Stimulated activated CD4-positive, alpha-beta T cell treated with anti-CD3 and anti-CD28 coated beads, TNF-alpha, amount 100 ng/mL, for 48 hours (primary cell): Measurements from ENCODE around the gene UQCRH.
"Not testable (repeated sequence)": the region's sequence is repeated elsewhere in the genome, so short reads cannot be mapped to it uniquely, and the experiment has no call there.

Source experiments
- DNase-seq, 3 donors: peaks; one replicate each; pipeline ENCODE4 v3.0.0-alpha.2; 2020; ENCODE audit warnings: low read depth in 3 of 3

Gene UQCRH

GRCh38 chr1:46300673-46301405, 2.7 kb upstream of the UQCRH start:
- DNase-seq: no peak

GRCh38 chr1:46301406-46301807, 2.1 kb upstream of the UQCRH start:
- DNase-seq: no peak

GRCh38 chr1:46301808-46302640, 1.5 kb upstream of the UQCRH start:
- peak in 1 of 3 donors; percentile 41 for DNase-seq

GRCh38 chr1:46302641-46303037, 859 bp upstream of the UQCRH start:
- peak in 1 of 3 donors; percentile 21 for DNase-seq

GRCh38 chr1:46303872-46304326, 401 bp downstream of the UQCRH start:
- no peak for DNase-seq

GRCh38 chr1:46306159-46306530, 2.6 kb downstream of the UQCRH start:
- DNase-seq: no peak

- DNase-seq: no peak
Observed at GRCh38 chr1:46309401-46310159, 6.1 kb downstream of the UQCRH start.

GRCh38 chr1:46310321-46310720, 6.8 kb downstream of the UQCRH start:
- no peak for DNase-seq

- DNase-seq: no peak
Observed at GRCh38 chr1:46315669-46316403, 12.3 kb downstream of the UQCRH start.

GRCh38 chr1:46317323-46317722, 13.8 kb downstream of the UQCRH start:
- DNase-seq: no peak

GRCh38 chr1:46319301-46319700, 15.8 kb downstream of the UQCRH start:
- DNase-seq: not testable (repeated sequence)

GRCh38 chr1:46319960-46320914, 16.7 kb downstream of the UQCRH start:
- not testable (repeated sequence) for DNase-seq

GRCh38 chr1:46322191-46322590, 18.7 kb downstream of the UQCRH start:
- not testable (repeated sequence) for DNase-seq

GRCh38 chr1:46325285-46326076, 22.0 kb downstream of the UQCRH start:
- not testable (repeated sequence) for DNase-seq

GRCh38 chr1:46328182-46328581, 24.7 kb downstream of the UQCRH start:
- not testable (repeated sequence) for DNase-seq

- DNase-seq: not testable (repeated sequence)
Observed at GRCh38 chr1:46329807-46330206, 26.3 kb downstream of the UQCRH start.

GRCh38 chr1:46330381-46330780, 26.9 kb downstream of the UQCRH start:
- DNase-seq: not testable (repeated sequence)

- not testable (repeated sequence) for DNase-seq
Observed at GRCh38 chr1:46331786-46332540, 28.5 kb downstream of the UQCRH start.
